Astrocyte of the spinal cord (primary cell): Measurements from ENCODE around the gene CLEC4D.

Experiments used
- DNase-seq: peaks from one replicate; pipeline ENCODE4 v3.0.0; 2011; ENCODE audit warnings: low read depth, low spot score
- H3K4me3 ChIP-seq: 2 replicates; pipeline ENCODE4 v1.5.1; 2011; ENCODE audit warnings: low read depth, mild to moderate bottlenecking, low read length, moderate library complexity
- in situ Hi-C: cut with HindIII; loops from 2 replicates; pipeline ENCODE4 v1.10.0; 2017; ENCODE audit warnings: low sequenced_read_pairs
- TF ChIP-seq, protein P1 (sequence below): IDR thresholded peaks from 2 replicates; pipeline ENCODE4 v1.5.1; 2012; ENCODE audit warnings: low read depth, mild to moderate bottlenecking, low read length, inconsistent platforms

The CLEC4D gene

GRCh38 chr12:8504351-8504750 is 9.0 kb upstream of the CLEC4D start:
- H3K4me3 ChIP-seq: no peak overlapping the region
- TF ChIP-seq, protein P1, sequence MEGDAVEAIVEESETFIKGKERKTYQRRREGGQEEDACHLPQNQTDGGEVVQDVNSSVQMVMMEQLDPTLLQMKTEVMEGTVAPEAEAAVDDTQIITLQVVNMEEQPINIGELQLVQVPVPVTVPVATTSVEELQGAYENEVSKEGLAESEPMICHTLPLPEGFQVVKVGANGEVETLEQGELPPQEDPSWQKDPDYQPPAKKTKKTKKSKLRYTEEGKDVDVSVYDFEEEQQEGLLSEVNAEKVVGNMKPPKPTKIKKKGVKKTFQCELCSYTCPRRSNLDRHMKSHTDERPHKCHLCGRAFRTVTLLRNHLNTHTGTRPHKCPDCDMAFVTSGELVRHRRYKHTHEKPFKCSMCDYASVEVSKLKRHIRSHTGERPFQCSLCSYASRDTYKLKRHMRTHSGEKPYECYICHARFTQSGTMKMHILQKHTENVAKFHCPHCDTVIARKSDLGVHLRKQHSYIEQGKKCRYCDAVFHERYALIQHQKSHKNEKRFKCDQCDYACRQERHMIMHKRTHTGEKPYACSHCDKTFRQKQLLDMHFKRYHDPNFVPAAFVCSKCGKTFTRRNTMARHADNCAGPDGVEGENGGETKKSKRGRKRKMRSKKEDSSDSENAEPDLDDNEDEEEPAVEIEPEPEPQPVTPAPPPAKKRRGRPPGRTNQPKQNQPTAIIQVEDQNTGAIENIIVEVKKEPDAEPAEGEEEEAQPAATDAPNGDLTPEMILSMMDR: no peak
- in situ Hi-C loops: no loop called here
- no peak for DNase-seq

DNA sequence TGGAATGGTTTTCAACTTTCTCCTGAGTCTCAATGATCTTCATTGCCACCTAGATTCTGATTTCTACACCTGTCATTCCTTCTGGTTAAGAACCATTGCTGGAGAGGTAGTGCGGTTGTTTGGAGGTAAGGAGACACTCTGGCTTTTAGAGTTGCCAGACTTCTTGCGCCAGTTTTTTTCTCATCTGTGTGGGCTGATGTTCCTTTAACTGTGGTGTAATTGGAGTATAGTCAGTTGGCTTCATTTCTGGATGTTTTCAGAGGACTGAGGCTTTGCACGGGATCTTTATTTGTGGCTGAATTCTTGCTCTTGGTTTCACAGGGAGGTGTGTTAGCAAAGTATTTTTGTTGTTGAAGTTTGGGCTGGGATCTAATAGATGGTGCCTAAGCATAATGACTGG is 5.7 kb upstream of the CLEC4D start:
- no peak for DNase-seq
- TF ChIP-seq, protein P1: no peak
- in situ Hi-C loops: no loop called here
- H3K4me3 ChIP-seq: no peak overlapping the region

DNA sequence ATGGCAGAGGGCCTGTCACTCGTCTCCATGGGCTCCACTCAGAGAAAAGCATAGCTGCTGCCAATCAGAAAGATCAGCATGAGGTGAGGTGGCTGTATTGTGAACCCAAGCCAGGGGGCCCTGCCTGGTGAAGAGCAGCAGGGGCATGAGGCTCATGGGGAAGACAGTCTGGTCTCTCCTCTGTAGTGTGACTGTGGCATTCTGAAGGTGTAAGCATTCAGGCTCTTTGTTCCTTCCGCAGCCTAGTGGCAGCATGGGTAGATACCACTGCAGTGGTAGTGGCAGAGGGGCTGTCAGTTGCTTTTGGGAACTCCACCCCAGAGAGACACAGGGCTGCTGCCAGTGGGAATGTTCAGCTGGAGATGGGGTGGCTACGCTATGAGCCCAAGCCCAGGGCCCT is 5.1 kb upstream of the CLEC4D start:
- TF ChIP-seq, protein P1: no peak
- no peak overlapping the region for H3K4me3 ChIP-seq
- no peak for DNase-seq
- in situ Hi-C loops: no loop called here

DNA sequence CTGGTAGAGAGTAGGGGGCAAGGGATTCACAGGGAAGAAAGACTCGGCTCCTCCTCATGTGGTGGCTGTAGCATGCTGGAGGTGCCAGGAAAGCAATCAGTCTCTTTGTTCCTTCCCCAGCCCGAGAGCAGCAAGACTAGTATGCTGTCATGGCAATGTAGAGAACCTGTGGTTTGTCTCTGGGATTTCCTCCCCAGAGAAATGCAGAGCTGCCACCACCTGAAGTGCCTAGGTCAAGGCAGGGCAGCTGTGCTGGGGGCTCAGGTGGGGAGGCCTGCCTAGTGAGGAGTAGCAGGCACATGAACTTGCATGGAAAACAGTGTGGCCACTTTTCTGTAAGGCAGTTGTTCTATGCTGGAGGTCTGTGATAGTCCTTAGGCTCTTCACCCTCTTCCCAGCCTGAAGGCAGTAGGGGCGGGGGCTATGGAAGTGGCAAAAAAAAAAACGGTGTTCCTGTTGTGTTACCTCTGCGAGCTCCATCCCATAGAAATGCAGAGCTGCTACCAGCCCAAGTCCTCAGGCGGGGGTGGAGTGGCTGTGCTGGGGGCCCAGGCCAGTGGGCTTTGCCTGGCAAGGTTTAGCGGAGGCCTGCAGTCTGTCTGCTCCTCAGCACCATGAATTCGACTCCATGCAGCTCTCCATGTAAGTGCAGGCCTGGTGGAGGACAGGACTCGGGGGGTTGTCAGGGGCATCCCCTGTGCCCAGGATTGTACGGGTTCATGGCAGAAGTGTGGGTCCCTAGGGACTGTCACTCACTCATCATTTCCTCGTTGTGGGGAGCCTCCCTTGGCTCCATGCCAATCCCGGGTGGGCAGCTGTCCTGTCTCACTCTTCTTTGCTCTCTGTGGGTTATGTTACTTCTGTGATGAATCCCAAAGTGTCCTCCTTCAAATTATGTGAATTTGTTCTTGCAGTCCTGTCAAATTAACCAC is 4.1 kb upstream of the CLEC4D start:
- H3K4me3 ChIP-seq: no peak overlapping the region
- in situ Hi-C loops: no loop called here
- DNase-seq: no peak
- TF ChIP-seq, protein P1: no peak

DNA sequence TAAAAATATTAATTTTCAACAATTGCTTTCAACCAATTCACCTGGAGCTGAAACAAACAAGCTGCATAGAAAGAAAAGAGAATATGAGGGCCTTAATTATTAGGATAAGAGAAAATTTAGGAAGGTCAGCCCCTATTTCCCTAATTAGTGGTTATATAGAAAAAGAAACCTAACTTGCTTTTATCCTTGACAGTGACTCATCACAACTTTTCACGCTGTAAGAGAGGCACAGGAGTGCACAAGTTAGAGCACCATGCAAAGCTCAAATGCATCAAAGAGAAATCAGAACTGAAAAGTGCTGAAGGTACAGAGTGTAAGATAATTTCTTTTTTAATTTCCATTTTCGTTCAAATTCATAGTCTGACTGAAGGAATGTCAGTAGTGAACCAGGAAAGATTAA is 4.7 kb downstream of the CLEC4D start:
- no peak for DNase-seq
- H3K4me3 ChIP-seq: no peak overlapping the region
- TF ChIP-seq, protein P1: no peak
- in situ Hi-C loops: no loop called here

GRCh38 chr12:8519171-8519570 is 5.9 kb downstream of the CLEC4D start:
- no peak overlapping the region for H3K4me3 ChIP-seq
- TF ChIP-seq, protein P1: no peak
- no peak for DNase-seq
- in situ Hi-C loops: no loop called here
